Measurements from ENCODE around the gene GADD45A.
"Not testable (repeated sequence)": the region's sequence is repeated elsewhere in the genome, so short reads cannot be mapped to it uniquely, and the experiment has no call there.

The GADD45A gene, protein sequence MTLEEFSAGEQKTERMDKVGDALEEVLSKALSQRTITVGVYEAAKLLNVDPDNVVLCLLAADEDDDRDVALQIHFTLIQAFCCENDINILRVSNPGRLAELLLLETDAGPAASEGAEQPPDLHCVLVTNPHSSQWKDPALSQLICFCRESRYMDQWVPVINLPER

GRCh38 chr1:67685067-67685557 lies at the start of gene GADD45A:
Gene GADD45A, plus strand, starts transcription at chr1:67685201. Its CDS starts 294 bp downstream, at chr1:67685495.
- DNase-seq = peak; percentile 96

DNA sequence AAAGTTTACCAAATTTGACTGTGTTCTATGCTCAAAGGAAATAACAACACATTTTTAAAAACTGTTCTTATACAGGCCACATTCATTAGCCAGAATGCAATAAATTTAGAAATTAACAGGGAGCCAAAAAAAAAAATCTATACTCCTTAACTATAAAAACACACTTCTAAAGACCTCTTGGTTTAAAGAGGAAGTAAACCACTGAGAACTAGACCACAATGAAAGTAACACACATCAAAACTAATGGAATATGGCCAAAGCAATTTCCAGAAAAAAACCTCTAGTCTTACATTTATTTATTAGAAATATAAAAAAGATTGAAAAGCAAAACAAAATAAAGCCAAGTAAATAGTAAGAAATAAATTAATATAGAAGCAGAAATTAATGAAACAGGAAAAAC lies 48.9 kb upstream of the GADD45A start:
- no peak for DNase-seq

GRCh38 chr1:67639361-67639760 lies 45.6 kb upstream of the GADD45A start:
- no peak for DNase-seq

GRCh38 chr1:67642629-67643028 lies 42.4 kb upstream of the GADD45A start:
- no peak for DNase-seq

GRCh38 chr1:67644566-67644965 lies 40.4 kb upstream of the GADD45A start:
- DNase-seq = no peak

DNA sequence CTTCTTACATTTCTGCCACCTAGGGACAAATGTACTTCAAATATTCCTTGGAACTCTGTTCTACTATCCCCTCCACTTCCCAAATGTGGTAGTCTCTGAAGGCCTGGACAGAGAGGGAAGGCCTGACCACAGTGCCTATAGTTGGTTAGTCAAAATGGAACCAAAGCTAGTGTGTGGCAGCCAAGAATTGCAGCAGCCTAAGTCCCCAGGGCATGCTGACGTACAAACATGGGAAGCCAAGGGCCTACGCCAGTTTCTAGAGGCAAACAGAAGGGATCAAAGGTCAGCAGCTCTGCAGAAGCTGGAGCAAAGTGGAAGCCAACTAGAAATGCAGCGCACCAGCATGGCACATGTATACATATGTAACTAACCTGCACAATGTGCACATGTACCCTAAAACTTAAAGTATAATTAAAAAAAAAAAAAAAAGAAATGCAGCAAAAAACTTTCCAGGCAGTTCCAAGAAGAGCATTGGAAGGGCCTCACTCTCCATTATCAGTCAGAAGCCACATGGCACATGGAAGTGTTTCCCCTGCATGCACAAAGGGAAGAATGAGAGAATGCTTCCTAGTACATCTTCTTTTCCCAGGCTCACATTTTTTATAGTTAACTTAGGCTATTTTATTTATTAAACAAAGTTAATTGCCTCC lies 39.4 kb upstream of the GADD45A start:
- DNase-seq = no peak

DNA sequence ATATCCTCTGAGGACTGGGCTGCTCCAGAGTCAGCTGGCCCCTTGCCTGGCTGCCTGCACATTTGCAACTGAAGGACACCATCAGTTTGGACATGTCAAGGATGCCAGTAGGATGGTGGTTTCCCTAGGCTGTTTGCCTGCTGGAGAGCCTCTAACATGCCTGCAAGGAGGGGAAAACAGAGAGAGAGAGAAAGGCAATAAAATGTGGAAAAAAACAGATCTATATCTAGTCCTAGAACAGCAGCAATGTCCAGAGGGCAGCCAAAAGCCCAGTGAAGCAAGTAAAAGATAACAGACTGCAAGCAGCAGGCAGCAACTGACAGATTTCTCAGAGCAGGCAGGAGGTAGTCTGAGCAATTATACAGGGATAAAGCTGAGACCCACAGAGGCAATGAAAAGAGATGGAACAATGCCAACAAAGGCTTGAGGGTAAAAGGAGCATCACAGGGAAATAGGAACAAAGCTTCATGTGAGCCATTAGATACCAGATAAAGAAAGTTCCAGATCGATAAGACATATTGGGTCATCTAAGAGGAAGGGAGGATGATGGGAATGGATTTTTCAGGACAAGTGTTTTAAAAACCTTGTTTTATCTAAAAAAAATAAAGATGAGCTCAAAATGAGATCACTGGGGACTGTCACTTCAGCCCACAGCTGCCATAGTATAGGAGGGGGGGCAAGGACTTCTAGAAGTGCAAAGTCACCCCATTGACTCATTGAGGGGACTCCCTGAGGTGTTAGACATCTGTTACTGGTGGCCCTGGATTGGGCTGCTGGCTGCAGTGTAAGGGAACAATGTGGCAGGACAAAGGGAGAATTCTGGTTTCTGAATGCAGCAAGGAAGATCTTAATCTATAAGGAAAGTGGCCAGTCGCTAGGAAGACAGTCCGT lies 38.6 kb upstream of the GADD45A start:
- peak; percentile 63 for DNase-seq

GRCh38 chr1:67647036-67647798 lies 37.8 kb upstream of the GADD45A start:
- DNase-seq = no peak

GRCh38 chr1:67647814-67648358 lies 37.1 kb upstream of the GADD45A start:
- DNase-seq = no peak

DNA sequence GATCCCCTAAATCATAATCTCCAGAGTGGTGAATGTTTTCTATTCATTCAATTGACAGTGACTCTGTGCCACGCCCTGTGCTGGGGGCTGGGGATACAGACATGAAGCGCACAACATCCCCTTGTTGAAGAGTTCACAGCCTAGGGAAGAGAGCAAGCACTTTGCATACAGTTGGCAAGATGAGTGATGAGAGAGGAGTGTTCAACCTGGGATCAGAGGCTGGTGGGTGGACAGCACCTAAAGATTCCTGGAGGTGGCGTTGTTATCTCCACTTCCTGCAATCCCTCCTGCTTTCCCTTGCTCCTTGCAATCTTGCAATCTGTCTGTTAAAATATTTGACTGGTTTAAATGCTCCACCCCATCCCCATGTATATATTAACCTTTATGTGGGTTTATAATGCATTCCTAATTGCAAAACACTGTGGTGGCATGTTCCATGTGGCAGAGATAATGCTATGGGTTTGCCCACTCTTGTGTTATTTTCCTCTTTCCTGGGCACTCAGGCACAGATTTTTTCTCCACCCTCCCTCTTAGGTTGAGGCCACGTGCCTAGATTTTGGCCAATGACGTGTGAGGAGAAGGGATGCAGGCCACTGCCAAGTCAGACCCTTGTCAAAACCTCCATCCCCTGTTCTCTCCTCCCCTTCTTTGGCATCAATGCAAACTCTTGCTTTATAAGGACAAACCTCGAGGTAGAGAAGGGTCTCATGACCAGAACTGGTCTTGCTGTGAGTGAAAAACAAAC lies 36.2 kb upstream of the GADD45A start:
- no peak for DNase-seq

GRCh38 chr1:67650061-67650460 lies 34.9 kb upstream of the GADD45A start:
- DNase-seq = no peak

DNA sequence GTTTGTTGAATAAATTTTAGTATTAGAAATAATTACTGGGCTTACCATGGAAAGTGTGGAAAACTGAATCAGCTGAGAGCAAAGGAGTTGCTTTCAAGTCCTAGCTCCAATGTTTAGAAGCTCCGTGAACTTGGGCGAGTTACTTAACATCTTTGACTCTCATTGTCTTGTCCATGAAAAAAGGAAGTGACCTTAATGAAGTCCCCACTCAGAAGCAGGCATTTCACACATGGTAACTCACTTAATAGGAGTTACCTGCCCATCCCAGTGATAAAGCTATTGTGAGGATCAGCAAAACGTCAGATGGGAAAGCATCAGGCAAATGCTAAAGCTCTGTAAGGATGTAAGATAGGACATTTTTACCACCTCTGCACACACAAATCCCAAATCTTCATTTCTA lies 34.0 kb upstream of the GADD45A start:
- DNase-seq = no peak

DNA sequence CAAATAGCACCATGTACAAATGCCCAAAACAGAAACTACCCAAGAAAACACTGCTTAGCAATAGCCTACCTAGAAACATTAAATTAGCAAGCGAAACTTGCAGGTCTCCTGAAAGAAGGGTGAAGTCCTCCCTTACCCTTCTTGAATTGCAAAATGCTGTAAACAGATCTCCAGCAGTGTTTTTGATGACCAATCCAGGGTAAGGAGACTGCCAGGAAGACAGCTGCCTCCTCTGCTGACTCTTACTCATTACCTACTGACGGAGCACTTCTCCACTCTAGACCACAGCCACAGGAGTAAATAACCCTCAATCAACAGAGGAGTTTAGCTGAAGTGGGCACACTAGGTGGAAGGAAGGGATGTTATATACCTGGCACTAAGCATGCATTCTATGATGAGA lies 32.2 kb upstream of the GADD45A start:
- DNase-seq = no peak

GRCh38 chr1:67653304-67653703 lies 31.7 kb upstream of the GADD45A start:
- no peak for DNase-seq

DNA sequence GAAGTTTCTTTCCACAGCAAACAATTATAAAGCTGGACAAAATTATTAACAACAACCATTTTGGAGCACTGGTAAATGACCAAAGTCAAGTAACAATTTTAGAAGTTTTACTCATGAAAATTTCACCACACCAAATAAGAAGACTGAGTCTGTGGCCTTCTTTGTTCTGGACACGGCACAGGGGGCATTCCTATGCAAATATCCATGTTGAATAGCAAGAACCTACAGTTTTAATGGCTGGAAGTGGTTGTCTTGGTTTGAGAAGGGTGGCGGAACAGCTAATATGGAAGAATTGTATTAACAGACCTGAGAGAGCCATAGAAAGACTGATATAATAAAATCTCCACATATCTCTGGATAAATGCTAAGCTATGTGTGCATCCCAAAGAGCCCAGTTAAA lies 29.4 kb upstream of the GADD45A start:
- no peak for DNase-seq

- not testable (repeated sequence) for DNase-seq
Measured at GRCh38 chr1:67657152-67657551, 27.8 kb upstream of the GADD45A start.

GRCh38 chr1:67659229-67659628 lies 25.8 kb upstream of the GADD45A start:
- no peak for DNase-seq

DNA sequence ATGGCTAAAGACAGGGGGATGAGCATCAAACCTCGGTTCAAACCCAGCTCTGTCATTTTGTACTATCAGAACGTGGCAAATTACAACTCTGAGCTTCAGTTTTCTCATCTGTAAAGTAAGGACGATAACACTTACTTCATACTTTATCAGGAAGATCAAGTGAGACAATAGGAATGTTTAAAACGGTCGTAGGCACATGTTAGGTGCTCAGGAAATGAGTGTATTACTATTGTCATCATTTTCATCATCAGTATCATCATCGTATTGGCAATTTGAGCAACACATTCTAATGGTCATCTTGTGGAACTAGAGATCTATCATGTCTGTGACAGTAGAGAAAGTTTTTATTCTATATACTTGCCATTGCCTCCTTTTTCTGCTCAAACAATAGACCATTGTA lies 22.1 kb upstream of the GADD45A start:
- DNase-seq = no peak

DNA sequence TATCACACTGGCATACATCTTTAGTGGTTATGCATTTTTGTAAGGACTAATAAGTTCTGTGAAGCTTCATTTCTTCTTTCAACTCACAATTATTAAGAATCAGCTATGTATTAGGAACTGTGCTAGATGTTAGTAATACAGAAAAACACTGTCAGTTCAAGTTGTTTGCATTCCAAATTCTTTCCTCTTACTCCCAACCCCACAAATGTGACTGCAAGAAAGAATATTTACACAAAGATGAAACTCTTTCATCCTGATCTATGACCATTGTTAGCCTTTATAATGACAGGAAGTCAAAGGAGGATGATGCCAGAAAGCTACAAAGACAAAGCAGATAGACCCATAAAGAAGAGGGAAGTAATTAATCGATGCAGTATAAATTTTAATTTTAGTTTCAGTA lies 21.0 kb upstream of the GADD45A start:
- DNase-seq = no peak

- DNase-seq = not testable (repeated sequence)
Measured at GRCh38 chr1:67665307-67665706, 19.7 kb upstream of the GADD45A start.

DNA sequence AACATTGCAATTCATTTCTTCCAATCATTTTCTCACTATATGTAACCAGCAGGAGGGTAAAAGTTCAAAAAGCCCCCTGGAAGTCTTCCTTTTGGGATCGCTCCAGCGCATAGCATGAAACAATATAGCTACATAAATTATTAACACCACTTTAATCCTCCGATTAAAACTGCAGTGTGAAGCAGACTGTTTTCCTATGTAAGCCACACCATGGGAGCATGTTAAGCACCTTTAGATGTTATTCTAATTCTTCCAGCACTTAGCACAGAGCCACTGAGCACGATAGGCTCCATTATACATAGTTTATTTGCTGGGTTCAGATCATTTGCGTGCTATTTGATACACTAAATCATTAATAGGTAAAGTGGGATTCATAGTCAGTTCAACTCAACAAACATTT lies 18.4 kb upstream of the GADD45A start:
- no peak for DNase-seq

DNA sequence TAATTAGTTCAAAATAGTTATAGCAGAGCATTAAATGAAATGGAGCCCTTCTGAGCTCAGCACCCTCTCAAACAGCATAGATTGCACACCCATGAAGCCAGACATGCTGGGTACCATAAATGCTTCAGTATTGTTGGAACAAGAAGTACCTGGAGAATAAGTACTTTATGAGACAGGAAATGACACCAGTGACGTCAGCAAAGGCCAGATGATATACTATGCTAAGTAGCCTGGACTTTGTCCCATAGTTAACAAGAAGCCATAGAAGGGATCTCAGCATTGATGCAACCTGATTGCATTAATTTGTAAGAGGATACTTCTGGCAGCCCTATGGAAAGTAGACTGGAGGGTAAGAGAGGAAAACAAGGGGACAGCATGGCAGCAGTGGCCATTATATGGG lies 16.3 kb upstream of the GADD45A start:
- DNase-seq = no peak
